HG03442 (cell line): ENCODE data around the gene CIT.
"Not testable (repeated sequence)": the region's sequence is repeated elsewhere in the genome, so short reads cannot be mapped to it uniquely, and the experiment has no call there.

ENCODE experiments used
- ATAC-seq: cut with Tn5 transposase; IDR thresholded peaks from one replicate; pipeline ENCODE4 v1.9.1; 2021; ENCODE audit warnings: mild to moderate bottlenecking, moderate library complexity; ENCODE audit not compliant: unreplicated experiment

Gene CIT

GRCh38 chr12:119876761-119877638 lies at the start of gene CIT:
TSS of gene CIT (minus strand) at chr12:119877320. CDS start at chr12:119876168, 1,152 bp downstream.
- ATAC-seq: peak; percentile 98

- ATAC-seq: no peak
Observed at GRCh38 chr12:119925269-119925668, 48.1 kb upstream of the CIT start.

GRCh38 chr12:119920064-119920463 lies 42.9 kb upstream of the CIT start:
- ATAC-seq: no peak

GRCh38 chr12:119915894-119916510 lies 38.9 kb upstream of the CIT start:
- no peak for ATAC-seq

GRCh38 chr12:119914666-119915065 lies 37.5 kb upstream of the CIT start:
- no peak for ATAC-seq

GRCh38 chr12:119913536-119914330 lies 36.6 kb upstream of the CIT start:
- no peak for ATAC-seq

GRCh38 chr12:119911182-119911581 lies 34.1 kb upstream of the CIT start:
- ATAC-seq: no peak

GRCh38 chr12:119910586-119910985 lies 33.5 kb upstream of the CIT start:
- no peak for ATAC-seq

- peak; percentile 64 for ATAC-seq
Observed at GRCh38 chr12:119902084-119902509, 25.0 kb upstream of the CIT start.

- ATAC-seq: no peak
Observed at GRCh38 chr12:119901670-119902069, 24.6 kb upstream of the CIT start.

- no peak for ATAC-seq
Observed at GRCh38 chr12:119894916-119895315, 17.8 kb upstream of the CIT start.

- not testable (repeated sequence) for ATAC-seq
Observed at GRCh38 chr12:119892611-119893010, 15.5 kb upstream of the CIT start.

- no peak for ATAC-seq
Observed at GRCh38 chr12:119885549-119885948, 8.4 kb upstream of the CIT start.

- not testable (repeated sequence) for ATAC-seq
Observed at GRCh38 chr12:119883791-119884190, 6.7 kb upstream of the CIT start.

GRCh38 chr12:119883237-119883636 lies 6.1 kb upstream of the CIT start:
- ATAC-seq: no peak

GRCh38 chr12:119877639-119877948 lies 474 bp upstream of the CIT start:
- no peak for ATAC-seq

GRCh38 chr12:119870457-119870856 lies 6.7 kb downstream of the CIT start:
- no peak for ATAC-seq

- no peak for ATAC-seq
Observed at GRCh38 chr12:119869720-119870119, 7.4 kb downstream of the CIT start.

GRCh38 chr12:119868992-119869391 lies 8.1 kb downstream of the CIT start:
- no peak for ATAC-seq

GRCh38 chr12:119864591-119864990 lies 12.5 kb downstream of the CIT start:
- ATAC-seq: no peak

GRCh38 chr12:119859241-119859640 lies 17.9 kb downstream of the CIT start:
- no peak for ATAC-seq
